ENCODE measurements around the gene PRKAG2. TPM values are rescaled to one million over a fixed set of nuclear protein-coding genes. Genes with fewer than 3 reads are reported as not detected.

PRKAG2 gene
- total RNA-seq, 2 donors from 2014 or later: 46.1 to 54.6 TPM

DNA sequence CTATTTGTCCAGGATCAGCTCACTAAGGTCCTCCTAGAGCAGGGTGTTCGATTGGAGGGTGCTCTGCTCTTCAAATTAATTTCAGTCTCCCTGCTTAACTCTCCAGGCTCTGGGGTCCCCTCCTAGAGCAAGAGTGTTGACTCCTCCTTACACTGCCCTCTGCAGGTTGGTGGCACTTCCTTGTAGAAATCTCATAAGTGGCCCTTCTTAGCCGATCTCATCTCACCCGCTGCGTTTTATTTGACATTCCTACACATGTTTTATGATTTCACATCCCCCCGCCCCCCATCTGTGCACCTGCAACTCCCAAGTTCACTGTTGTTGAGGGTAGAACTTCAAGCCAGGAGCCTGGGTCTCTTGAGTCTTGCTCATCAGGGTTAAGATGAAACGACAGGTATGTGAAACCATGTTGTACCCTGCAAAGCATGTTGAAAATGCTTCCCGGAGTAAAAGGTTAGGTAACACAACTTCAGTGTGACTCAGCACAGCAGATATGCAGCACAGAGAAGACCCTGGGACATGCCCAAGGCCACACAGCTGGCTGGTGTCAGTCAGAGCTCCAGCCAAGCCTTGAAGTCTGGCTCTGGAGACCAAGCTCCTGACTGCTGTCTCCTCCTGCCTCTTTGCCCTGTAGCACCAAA is 171.2 kb downstream of the PRKAG2 start:
- DNase-seq (peak in 1 of 2 donors; percentile 27), ATAC-seq (peak; percentile 43)
- intact Hi-C loops (cut with DNase I, micrococcal nuclease): no loop called here

DNA sequence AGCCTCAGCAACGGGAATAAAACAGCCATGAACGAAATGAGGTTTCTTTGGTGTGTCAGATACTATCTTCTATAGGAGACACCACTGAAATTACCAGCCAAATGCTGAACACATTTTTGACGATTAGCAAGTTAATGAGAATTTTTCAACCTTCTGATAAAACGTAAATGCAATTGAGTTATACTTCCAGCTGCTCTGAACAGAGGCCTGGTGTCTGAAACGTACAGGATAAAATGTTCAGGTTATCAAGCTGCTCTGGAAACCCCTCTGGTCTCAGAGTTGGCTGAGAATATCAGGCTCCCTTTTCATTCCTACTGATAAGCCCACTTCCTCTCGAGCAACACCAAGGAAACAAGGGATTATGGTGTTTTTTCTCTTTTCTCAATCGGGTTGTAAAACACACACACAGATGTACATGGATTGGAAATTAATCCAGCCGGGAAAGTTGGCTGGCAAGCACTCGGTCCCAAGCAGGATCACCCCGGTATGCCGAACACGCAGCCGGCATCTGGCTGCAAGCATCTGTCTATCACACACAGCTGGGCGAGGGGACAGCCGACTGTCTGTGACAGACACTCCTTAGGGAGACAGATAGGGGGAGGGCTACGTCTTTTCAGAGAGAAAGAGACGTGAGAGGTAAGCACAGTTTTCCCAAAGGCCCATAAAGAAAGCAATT is 171.8 kb downstream of the PRKAG2 start:
- DNase-seq (no peak), ATAC-seq (no peak)
- intact Hi-C loops (cut with DNase I, micrococcal nuclease): no loop called here

DNA sequence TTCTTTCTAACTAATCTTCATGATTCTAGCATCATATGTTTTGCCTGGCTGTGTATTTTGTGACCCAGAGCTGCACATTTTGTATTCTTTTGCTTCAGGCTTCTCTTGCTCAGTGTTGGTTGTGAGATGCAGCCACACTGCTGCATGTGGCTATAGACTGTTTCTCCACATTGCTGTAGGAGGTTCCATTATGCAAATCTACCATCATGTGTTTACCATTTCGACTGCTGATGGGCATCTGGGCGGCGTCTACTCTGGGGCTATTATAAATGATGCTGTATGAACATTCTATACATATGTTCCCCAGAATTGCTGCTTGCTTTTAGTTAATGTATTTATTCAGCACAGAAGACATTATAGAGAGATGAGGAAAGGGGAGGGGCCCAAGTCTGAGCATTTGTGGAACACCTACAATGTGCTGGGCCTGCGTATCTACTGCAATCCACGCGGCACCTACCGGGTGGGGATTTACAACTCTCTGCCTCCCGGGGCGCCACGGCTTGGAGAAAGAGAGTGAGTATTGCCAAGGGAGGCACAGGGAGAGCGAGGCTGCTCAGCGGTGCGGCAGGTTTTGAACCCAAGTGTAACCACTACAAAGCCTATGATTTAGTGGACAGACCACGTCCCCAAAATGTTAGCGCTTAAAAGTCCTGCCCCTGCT is 172.5 kb downstream of the PRKAG2 start:
- DNase-seq (no peak), ATAC-seq (no peak)
- intact Hi-C loops (cut with DNase I, micrococcal nuclease): no loop called here

DNA sequence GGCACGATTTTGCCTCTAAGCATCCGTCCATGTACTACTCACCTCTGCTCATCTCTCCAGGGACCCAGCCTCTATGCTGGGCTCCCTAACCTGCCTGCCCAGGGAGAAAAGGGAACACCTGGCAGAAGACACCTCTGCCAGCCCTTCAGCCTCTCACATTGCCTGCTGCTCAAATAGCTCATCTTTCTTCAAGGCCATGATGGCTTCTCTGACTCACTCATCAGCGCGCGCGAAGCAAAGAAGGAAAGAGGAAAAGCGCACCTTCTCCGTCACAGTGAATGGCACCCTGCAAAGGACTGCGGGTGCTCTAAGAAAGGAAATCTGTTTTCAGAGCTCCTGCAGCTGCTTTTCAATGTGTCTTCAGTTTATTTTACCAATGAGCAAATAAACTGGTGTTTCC is 174.0 kb downstream of the PRKAG2 start:
- DNase-seq (no peak), ATAC-seq (no peak)
- intact Hi-C loops (cut with DNase I, micrococcal nuclease): no loop called here

GRCh38 chr7:151700586-151701165 is 176.2 kb downstream of the PRKAG2 start:
- ATAC-seq: no peak
- intact Hi-C loops (cut with DNase I, micrococcal nuclease): no loop called here
- DNase-seq: no peak

GRCh38 chr7:151699928-151700319 is 177.0 kb downstream of the PRKAG2 start:
- ATAC-seq: no peak

DNA sequence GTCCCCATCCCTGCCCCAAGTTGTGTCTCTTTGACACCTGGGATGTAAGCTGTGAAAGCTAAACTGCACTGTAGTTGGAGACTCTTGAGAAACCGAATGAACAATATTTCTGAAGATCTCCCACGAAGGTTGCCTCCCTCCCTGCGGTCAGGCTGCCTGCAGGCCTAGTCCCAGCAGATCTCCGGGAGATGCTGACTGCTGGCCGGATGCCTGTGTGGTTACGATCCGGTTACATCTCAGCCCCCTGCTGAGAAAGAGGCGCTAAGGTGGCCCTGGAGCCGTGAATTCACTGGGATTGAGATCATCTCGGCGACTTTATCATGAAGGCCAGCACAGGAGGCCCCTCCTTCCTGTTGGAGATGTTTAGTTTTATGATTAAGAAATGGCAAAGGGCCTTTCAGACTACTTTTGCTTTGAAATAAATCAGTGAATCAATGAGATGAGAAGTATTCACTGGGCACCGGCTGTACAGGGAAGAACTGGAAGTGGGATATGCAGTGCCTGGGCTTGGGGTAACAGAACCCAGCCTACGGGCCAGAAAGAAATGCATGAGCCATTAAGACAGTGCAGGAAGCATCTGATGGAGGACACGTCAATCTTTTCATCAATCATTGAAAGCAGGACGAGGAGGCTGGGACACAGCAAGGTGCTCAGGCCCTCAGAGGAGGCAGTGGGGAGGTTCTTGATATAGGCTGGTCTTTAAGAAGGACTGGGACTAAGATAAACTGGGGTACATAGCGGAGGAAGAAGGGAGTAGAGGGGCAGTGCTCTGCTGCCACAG is 177.6 kb downstream of the PRKAG2 start:
- ATAC-seq (no peak), DNase-seq (no peak)
- intact Hi-C loops (cut with DNase I, micrococcal nuclease): no loop called here

More at GRCh38 chr7:151699928-151700319, 177.0 kb downstream of the PRKAG2 start:
- DNase-seq: no peak
- intact Hi-C loops (cut with DNase I, micrococcal nuclease): no loop called here

GRCh38 chr7:151697942-151698341 is 179.0 kb downstream of the PRKAG2 start:
- DNase-seq (no peak), ATAC-seq (no peak)
- intact Hi-C loops (cut with DNase I, micrococcal nuclease): no loop called here

GRCh38 chr7:151697515-151697895 is 179.4 kb downstream of the PRKAG2 start:
- ATAC-seq (no peak), DNase-seq (no peak)
- intact Hi-C loops (cut with DNase I, micrococcal nuclease): no loop called here

DNA sequence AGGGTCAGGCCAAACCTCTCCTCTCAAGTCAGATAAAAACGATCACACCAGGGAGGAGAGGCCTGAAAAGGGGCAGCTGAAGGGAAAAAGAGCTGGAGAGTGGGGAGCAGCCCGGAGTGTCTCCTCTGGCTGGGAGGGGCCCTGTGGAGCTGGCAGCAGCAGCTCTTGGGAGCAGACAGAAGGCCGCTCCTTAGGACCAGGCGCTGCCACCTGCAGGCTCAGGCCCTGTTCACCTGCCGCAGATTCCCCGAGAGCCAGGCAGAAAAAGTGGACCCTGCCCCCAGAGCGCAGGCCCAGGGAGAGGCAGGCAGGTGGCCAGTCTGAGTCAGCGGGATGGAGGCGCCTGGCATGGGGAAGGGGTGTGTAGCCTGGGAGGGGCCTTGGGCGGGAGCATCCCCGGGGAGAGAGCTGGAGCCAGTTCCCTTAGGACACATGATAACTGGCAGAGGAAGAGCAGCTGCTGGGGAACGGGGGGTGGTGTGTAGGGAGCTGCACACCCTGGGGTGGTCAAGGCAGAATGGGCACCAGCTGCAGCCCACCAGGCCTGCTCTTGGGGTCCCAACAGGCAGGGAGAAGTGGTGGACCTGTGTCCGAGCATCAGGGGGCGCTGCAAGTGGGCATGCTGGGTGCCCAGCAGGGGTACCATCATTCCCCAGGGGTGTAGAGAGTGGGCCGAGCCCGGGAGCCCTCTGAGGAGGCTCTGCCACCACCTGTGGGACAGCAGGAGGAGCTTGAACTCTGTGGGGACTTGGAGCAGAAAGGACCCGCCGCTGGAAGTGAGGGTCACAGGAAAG is 180.0 kb downstream of the PRKAG2 start:
- ATAC-seq (peak; percentile 85), DNase-seq (peak; percentile 74 to 85)
- intact Hi-C loops (cut with DNase I, micrococcal nuclease): no loop called here

GRCh38 chr7:151695951-151696541 is 180.9 kb downstream of the PRKAG2 start:
- DNase-seq: no peak
- ATAC-seq: no peak
- intact Hi-C loops (cut with DNase I, micrococcal nuclease): no loop called here

DNA sequence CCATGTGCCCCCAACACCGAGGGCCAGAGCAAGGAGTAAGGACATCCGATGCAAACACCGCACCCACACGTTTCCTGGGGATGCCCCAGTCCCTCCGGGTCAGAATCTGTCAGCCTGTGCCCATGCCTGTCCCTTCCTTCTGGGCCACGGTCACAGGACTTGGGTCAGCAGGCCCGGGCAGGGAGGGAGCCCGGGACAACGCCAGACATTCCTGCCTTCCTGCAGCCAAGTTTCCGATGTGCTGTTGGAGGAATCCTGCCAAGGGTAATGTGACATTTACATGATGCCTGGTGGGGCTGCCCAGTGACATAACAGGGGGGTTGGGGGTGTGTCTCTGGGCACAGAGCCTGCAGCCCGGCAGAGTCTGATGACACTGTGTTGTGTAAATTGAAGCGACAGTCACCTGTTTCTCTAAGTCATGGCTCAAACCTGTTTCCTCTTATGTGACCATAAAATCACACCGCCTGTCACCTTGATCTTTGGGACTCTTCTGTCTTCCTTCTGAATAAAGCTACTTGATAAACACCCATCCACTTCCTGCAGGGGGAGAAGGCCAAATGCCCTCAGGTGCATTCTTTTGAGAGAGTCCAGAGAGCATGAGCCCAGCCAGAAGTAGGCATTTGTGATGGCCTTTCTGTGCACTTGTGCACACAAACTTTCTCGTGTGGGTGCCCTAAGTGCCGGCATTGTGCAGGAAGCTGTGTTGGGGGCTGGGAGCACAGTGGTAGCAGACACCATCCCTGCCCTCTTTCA is 181.9 kb downstream of the PRKAG2 start:
- ATAC-seq (peak; percentile 74), DNase-seq (peak; percentile 42 to 54)
- intact Hi-C loops (cut with DNase I, micrococcal nuclease): no loop called here

DNA sequence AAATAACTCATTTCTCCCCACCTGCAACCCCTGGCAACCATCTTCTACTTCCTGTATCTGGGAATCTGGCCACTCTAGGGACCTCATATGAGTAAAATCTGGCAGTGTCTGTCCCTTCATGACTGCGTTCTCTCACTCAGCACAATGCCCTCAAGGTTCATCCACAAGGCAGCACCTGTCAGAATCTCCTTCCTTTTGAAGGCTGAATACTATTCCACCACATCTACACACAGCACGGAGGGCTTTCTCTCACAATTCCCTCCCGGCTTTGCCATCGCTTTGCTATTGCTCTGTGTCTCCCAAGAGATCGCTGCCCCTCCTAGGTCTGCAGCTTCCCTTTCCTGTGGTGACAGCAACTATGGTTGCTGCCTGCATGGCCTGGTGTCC is 182.5 kb downstream of the PRKAG2 start:
- no peak for DNase-seq
- ATAC-seq: no peak
- intact Hi-C loops (cut with DNase I, micrococcal nuclease): no loop called here

DNA sequence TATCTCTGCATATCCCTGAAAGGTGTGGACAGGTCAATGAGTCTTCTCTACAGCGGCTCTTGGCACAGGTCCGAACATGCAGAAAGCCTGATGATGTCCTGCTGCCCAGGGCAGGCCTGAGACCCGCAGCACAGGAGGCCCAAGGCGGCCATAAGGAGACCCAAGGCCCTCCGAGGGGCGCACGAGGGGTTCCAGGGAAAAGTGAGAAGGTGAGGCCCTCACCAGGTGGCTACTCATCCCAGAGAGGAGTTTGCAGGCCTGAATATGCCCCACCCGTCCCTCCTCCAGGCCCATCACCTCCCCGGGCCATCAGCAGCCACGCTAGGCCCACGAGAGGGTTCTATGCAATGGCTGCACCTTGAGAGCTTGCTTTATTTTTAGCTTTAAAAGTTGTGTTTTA is 183.8 kb downstream of the PRKAG2 start:
- no peak for DNase-seq
- ATAC-seq: no peak
- intact Hi-C loops (cut with DNase I, micrococcal nuclease): no loop called here

DNA sequence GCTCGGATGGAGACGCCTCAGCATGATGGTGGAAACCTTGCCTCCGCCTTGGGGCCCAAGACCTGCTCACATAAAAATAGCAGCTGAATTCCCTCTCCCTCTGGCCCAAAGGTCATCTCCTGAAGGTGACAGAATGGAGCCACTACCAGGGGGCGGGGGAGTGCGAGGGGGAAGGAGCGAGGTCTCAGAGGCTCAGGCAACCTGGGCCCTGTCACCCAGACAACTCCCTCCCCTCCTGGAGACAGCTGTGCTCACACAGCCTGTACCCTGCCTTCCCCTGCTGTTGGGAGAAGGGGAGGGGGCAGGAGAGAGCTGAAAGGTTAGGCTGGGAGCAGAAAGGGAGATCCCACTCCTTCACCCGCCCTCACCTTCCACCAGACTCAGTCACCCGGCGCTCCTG is 184.2 kb downstream of the PRKAG2 start:
- no peak for ATAC-seq
- DNase-seq: no peak
- intact Hi-C loops (cut with DNase I, micrococcal nuclease): no loop called here

GRCh38 chr7:151691449-151691848 is 185.5 kb downstream of the PRKAG2 start:
- intact Hi-C loops (cut with DNase I, micrococcal nuclease): no loop called here
- DNase-seq (no peak), ATAC-seq (no peak)

DNA sequence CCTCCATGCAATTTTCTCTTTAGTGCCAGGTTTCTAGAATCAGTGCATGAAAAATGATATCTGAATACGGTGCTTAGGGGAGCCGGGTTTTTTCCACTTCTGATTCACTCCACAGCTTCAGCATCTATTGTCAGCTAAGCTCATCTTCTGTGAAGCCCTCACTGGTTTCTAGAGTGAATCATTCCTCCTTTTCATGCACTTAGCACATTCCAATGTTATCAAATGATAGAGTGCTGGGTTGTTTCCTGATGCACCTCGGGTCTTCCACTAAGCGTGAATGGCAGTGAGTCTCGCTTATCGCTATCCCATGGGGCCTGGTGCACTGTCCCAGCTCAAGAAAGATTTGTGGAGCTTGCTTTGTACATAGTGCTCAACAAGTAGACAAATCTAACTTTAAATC is 186.3 kb downstream of the PRKAG2 start:
- intact Hi-C loops (cut with DNase I, micrococcal nuclease): no loop called here
- ATAC-seq (no peak), DNase-seq (no peak)
